ENCODE results near the gene MED25.

MED25 gene

GRCh38 chr19:49817964-49818648, at the start of gene MED25:
MED25 (plus strand) TSS chr19:49818289; CDS start chr19:49818342, 53 bp downstream.
- in situ Hi-C loops (cut with HindIII; ENCODE audit: low sequenced_read_pairs): no loop called here

- in situ Hi-C loops (cut with HindIII; ENCODE audit: low sequenced_read_pairs): no loop called here
These were observed 47.6 kb upstream of the MED25 start for GRCh38 chr19:49770529-49770928.

GRCh38 chr19:49771674-49772139, 46.4 kb upstream of the MED25 start:
- in situ Hi-C loops (cut with HindIII; ENCODE audit: low sequenced_read_pairs): no loop called here

GRCh38 chr19:49772850-49773432, 45.1 kb upstream of the MED25 start:
- in situ Hi-C loops (cut with HindIII; ENCODE audit: low sequenced_read_pairs): no loop called here

- in situ Hi-C loops (cut with HindIII; ENCODE audit: low sequenced_read_pairs): no loop called here
These were observed 44.3 kb upstream of the MED25 start for GRCh38 chr19:49773663-49774350.

- in situ Hi-C loops (cut with HindIII; ENCODE audit: low sequenced_read_pairs): no loop called here
These were observed 43.1 kb upstream of the MED25 start for GRCh38 chr19:49774969-49775368.

GRCh38 chr19:49775742-49776370, 42.2 kb upstream of the MED25 start:
- in situ Hi-C loops (cut with HindIII; ENCODE audit: low sequenced_read_pairs): no loop called here

- in situ Hi-C loops (cut with HindIII; ENCODE audit: low sequenced_read_pairs): no loop called here
These were observed 41.7 kb upstream of the MED25 start for GRCh38 chr19:49776371-49776764.

- in situ Hi-C loops (cut with HindIII; ENCODE audit: low sequenced_read_pairs): loop anchor here (5.0 kb wide), 1 partner anchor 38 kb away; no protein-coding TSS in a partner anchor
These were observed 38.1 kb upstream of the MED25 start for GRCh38 chr19:49779731-49780555.

- in situ Hi-C loops (cut with HindIII; ENCODE audit: low sequenced_read_pairs): loop anchor here (5.0 kb wide), 1 partner anchor 39 kb away; no protein-coding TSS in a partner anchor
These were observed 37.2 kb upstream of the MED25 start for GRCh38 chr19:49780861-49781260.

GRCh38 chr19:49781394-49781793, 36.7 kb upstream of the MED25 start:
- in situ Hi-C loops (cut with HindIII; ENCODE audit: low sequenced_read_pairs): loop anchor here (5.0 kb wide), 1 partner anchor 39 kb away; no protein-coding TSS in a partner anchor

- in situ Hi-C loops (cut with HindIII; ENCODE audit: low sequenced_read_pairs): loop anchor here (5.0 kb wide), 1 partner anchor 40 kb away; no protein-coding TSS in a partner anchor
These were observed 35.6 kb upstream of the MED25 start for GRCh38 chr19:49782515-49782914.

- in situ Hi-C loops (cut with HindIII; ENCODE audit: low sequenced_read_pairs): no loop called here
These were observed 31.7 kb upstream of the MED25 start for GRCh38 chr19:49786376-49786820.

- in situ Hi-C loops (cut with HindIII; ENCODE audit: low sequenced_read_pairs): no loop called here
These were observed 30.3 kb upstream of the MED25 start for GRCh38 chr19:49787746-49788145.

GRCh38 chr19:49788857-49789256, 29.2 kb upstream of the MED25 start:
- in situ Hi-C loops (cut with HindIII; ENCODE audit: low sequenced_read_pairs): no loop called here

- in situ Hi-C loops (cut with HindIII; ENCODE audit: low sequenced_read_pairs): no loop called here
These were observed 27.2 kb upstream of the MED25 start for GRCh38 chr19:49790866-49791265.

GRCh38 chr19:49791776-49792445, 26.2 kb upstream of the MED25 start:
- in situ Hi-C loops (cut with HindIII; ENCODE audit: low sequenced_read_pairs): no loop called here

- in situ Hi-C loops (cut with HindIII; ENCODE audit: low sequenced_read_pairs): no loop called here
These were observed 25.1 kb upstream of the MED25 start for GRCh38 chr19:49792829-49793560.

- in situ Hi-C loops (cut with HindIII; ENCODE audit: low sequenced_read_pairs): no loop called here
These were observed 24.6 kb upstream of the MED25 start for GRCh38 chr19:49793561-49793840.

Data from endothelial cell of hepatic sinusoid (primary cell).